Adrenal gland (tissue), 5 donors: Measurements from ENCODE around the gene PARP8.

Experiments used
- POLR2A ChIP-seq, 2 donors: fragments of 450-650 bp; IDR thresholded peaks; one replicate each; pipeline ENCODE4 v1.6.1; 2017; ENCODE audit warnings: antibody characterized with exemption in 2 of 2, mild to moderate bottlenecking in 2 of 2, moderate library complexity in 1 of 2
- TF ChIP-seq, protein P1 (sequence below), 6 experiments: fragments of 450-650 bp in 4 of 6; fragments of 200-600 bp in 2 of 6; sonication (generic) in 1 of 6; IDR thresholded peaks; 1 replicate in 5 of 6; 2 replicates in 1 of 6; pipeline versions ENCODE4 v1.5.1 to v1.8.0; 2016 to 2021; ENCODE audit warnings: antibody characterized with exemption in 6 of 6, mild to moderate bottlenecking in 2 of 6, moderate library complexity in 1 of 6
- donor health status: DM: no; HTN: no; CAD: no.

- TF ChIP-seq, protein P1, sequence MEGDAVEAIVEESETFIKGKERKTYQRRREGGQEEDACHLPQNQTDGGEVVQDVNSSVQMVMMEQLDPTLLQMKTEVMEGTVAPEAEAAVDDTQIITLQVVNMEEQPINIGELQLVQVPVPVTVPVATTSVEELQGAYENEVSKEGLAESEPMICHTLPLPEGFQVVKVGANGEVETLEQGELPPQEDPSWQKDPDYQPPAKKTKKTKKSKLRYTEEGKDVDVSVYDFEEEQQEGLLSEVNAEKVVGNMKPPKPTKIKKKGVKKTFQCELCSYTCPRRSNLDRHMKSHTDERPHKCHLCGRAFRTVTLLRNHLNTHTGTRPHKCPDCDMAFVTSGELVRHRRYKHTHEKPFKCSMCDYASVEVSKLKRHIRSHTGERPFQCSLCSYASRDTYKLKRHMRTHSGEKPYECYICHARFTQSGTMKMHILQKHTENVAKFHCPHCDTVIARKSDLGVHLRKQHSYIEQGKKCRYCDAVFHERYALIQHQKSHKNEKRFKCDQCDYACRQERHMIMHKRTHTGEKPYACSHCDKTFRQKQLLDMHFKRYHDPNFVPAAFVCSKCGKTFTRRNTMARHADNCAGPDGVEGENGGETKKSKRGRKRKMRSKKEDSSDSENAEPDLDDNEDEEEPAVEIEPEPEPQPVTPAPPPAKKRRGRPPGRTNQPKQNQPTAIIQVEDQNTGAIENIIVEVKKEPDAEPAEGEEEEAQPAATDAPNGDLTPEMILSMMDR (IDR thresholded peaks at IDR 0.05): no peak
- no peak for TF ChIP-seq POLR2A (IDR thresholded peaks at IDR 0.05)
Observed at GRCh38 chr5:50658246-50658645, 8.2 kb upstream of the PARP8 start.
